GM04504 (cell line): ENCODE data around the gene VEGFA.

Experiments used
- DNase-seq: peaks from one replicate; pipeline ENCODE4 v3.0.0-alpha.2; 2012; ENCODE audit warnings: low read depth

VEGFA gene

DNA sequence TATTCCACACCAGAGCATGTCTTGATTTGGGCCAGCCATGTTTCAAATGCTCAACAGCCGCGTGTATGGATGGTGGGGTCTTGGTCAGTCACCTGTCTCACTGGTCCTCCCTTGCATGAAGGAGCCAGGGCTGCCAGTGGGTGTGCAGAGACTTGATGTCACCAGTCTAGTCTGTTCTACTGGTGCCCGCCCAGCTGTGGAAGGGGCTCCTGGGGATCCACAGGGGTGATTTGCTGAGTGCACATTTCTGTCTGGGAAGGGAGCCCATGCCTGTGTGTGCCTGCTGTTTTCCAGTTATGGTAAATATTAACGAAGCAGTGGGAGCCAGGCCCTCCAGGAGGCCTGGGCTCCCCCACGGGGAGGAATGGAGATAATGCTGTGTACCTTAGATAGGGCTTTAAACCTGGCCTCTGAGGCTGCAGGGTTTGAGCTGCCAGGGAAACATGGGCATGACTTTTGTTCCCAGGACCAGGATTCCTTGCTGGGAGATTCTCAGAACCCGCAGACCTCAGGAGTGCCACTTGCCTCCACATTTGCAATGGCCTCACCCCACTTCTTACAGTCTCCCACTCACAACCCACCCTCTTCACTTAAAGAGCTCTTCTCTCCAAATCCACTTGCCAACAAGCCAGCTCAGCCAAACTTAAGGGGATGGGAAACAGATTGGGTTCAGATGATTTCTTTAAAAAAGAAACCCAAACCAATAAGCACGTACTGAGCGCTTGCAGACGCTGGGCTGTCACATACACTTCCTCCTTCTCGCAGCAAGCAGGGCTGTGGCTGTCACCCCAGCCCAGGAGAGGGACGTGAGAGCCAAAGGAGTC lies 54.1 kb downstream of the VEGFA start:
- DNase-seq: no peak

DNA sequence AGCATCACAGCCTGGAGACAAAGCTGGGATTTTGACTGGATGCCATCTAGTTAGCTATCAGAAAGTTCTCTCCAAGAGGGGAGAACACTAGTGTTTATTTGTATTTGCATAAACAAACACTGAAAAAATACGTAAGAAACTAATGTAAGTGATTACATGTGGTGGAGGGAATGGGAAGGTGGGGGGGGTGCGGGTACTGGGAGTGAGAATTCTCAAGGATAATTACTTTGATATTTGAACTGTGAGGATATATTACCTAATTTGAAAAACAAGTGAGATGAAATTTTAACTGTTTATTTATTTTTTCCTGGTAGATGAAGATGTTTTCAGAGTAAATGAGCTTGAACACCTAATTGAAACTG lies 54.7 kb downstream of the VEGFA start:
- DNase-seq: no peak

DNA sequence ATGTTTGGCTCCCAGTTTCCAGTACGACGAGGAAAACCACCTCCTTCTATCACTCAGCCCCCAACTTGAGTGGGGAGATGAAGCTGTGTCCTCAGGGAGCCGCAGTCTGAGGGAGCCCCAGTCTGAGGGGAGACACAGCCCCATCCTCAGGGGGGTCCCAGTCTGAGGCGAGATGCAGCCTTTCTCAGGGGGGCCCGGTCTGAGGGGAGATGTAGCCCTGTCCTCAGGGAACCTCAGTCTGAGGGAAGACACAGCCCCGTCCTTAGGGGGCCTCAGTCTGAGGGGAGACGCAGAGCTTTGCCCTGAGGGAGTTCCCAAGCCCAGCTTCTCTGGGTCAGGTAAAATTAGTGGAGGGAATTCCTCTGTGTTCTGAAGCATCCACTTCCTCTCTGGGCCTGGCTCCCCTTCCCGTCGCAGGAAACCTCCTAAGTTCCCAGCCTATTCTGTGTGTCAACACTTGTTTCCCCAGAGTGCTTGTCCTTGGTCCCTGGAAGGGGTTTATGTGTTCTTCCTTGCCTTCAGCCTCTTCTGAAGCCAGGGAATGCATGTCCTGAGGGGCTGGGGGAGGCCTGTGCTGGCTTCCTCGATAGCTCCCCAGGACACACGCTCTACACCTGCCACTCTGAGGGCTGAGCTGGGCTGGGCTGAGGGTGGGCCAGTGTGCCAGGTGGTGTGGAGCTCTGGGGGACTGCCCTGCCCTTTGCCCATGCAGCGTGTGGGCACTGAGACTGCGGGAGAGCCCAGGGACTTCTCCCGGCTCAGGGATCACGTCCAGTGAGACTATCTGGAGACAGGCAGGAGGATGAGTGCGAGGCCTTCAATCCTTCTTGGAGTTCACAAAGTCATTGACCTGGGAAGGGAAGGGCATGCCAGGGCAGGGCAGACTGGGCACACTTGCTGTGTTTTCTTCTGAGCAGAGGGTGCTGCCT lies 55.4 kb downstream of the VEGFA start:
- DNase-seq: no peak

DNA sequence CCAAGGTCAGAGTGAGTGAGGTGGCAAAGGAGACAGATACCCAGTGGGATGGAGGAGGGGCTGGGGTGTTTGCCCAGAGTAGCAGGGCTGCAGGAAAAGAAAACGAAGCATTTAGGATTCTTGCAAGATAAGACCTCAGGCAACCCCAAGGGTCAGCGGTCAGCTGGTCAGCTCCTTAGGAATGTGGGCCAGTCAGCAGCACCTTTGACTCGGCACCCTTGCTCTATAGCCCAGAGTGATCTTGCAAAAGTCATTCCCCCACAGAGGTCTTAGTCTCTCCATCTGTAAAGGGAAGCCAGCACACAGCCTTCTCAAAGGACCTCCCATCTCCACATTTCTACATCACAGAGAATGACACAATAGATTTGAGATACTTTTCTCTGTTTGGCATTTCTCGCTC lies 56.7 kb downstream of the VEGFA start:
- DNase-seq: no peak

DNA sequence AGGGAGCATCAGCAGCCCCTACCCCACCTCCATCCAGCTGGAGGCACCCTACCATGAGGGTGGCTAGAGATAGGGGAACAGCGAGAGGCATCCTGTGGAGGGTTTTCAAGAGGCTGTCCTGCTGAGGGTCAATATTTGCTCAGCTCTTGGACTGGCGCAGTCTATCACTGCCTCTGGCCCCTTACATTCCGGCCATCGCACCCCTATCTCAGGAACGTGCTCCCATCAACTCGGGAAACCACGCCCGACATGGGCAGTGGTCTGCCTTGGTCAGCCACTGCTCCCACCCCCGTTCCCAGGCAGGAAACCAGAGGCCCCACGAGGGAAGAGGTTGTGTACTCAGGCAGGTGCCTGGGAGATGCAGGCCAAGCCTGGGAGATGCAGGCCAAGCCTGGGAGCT lies 57.9 kb downstream of the VEGFA start:
- no peak for DNase-seq

DNA sequence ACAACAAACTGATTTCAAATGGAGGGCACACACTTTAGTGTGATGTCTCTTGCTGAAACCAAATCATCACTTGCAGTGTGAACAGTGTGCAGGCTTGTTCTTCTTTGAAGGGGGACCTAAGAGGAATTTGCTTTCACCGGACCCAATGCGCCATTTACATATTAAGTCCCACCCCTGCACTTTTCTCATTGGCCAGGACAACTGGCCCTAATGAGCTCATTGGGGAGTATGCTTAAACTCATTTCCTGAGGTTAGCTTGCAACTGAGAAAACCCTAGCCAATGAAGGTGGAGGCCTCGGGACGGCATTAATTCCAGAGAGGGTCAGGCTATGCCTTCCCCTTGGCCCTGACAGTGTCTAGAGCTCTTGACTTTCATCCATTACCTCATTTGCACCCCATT lies 58.7 kb downstream of the VEGFA start:
- DNase-seq: no peak

DNA sequence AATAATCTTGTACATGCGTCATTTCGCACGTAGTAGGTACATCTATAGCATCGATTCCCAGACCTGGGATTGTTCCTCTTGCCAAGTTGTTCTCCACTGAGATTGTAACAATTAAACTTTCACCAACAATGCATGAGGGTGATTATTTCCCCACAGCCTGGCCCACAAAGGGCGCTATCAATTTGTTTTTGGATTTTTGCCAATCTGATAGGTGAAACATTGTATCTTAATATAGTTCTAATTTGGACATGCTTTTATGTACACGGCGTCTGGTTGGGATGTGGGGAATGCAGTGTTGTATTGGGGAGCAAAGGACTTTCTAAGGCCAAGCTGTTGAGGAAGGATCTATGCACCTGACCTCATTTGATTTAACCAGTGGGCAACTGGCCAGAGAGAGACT lies 59.5 kb downstream of the VEGFA start:
- no peak for DNase-seq

DNA sequence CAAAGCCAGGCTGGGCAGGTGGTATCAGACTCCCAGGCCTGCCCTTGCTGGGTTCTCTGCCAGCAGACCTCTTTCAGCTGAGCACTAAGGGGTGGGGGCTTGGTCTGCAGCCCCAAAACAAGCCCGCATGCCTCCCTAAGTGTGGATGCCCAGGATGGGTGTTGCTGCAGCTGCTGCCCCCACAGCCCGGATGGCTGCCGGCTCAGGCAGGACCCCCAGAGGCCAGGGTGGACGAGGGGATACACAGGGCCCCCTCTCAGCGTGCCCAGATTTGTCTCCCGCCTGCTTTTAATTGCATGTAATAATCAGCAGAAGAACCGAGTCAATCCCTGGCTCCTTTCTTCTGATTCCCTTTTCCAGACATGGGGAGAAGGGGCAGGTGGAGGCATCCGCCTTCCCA lies 60.8 kb downstream of the VEGFA start:
- DNase-seq: no peak

DNA sequence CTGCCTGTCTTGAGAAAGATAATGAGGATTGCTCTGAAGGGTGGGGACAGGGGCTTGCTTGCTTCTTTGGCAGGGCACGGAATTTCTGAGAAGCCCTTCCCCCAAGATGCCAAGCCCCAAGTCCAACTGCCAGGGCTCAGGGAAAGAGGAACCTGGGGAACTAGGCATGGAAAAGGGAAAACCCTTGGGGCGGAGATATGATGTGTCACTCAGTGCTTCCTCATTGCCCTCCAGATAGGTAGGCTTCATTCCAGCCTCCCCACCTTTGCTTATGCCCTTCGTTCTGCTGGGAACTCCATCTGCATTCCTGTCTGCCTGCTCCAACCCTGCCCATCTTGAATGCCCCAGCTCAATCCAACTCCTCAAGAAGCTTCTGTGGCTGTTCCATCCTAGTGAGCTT lies 61.2 kb downstream of the VEGFA start:
- DNase-seq: no peak

DNA sequence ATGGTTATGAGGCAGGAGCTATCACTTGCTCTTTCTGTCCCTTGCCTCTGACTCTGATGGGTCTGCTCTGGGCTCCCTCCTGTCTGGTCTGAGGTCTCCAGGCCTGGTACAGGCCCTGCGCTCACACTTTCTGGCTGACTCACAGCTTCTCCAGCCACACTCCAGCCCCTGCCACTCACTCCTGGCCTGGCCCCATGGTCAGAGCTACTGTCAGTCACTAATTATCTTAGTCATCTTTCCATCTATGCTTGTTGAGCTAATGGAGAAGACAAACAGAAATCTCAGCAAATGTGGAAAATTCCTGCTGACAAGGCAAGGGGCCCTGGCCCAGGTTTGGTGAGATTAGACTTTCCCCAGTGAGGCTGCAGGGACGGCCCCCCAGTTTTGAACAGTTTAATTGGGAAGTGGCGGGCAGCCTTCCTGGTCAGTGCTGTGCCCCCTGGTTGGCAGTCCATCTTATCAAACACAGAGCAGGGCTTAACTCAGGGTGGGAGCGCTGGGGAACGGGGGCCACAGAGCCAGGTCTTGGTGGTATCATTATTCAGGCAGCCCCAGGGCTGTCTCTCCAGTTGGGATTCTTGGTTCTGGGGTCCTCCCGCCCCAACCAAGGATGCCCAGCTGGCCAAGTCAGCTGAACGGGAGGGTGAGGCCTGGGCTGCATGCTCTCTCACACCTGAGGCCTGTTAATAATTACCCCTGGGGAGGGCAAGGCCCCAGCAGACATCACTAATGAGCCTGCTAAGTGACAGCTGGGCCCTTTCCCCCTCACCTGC lies 63.4 kb downstream of the VEGFA start:
- DNase-seq: no peak

DNA sequence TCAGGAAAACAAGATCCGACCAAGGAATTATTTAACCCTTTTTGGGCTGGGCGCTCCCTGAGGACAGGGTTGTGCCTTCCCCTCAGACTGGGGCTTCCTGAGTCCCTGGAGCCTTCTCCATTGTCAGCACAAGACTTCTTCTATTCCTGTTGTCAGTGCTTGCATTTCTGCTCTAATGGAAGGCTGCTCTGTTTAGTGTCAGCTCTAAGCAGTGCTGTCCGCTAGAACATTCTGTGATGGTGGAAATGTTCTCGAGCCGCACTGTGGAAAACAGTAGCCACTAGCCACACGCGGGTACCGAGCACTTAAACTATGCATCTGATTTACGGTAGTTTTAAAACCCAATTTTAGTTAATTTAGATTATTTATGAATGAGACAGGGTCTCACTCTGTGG lies 64.0 kb downstream of the VEGFA start:
- no peak for DNase-seq

DNA sequence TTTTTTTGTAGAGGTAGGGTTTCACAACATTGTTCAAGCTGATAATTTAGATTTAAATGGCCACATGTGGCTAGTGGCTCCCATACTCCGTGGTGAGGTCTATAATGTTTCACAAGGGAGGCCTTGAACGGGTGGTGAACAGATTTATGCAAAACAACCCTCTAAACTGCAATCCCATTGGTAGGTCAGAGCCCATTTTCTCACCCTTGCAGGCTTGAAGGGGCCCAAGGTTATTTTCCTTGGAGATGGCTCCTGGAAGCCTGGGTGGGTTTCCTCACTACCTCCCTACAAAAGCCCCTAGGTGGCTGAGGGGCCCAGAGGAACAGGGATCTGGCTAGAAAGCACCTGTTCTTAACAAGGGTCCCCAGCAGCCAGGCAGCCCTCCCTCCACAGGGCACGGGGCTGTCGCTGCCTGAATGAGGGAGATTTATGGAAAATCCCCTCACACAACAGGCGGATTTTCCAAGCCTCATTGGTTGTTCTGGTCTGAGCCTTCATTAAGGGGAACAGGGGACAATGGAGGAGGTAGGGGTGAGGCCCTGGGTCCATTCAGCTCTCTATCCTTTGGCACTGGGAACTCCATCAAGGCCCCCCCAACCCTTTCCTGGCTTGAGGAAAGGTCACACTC lies 64.6 kb downstream of the VEGFA start:
- no peak for DNase-seq

DNA sequence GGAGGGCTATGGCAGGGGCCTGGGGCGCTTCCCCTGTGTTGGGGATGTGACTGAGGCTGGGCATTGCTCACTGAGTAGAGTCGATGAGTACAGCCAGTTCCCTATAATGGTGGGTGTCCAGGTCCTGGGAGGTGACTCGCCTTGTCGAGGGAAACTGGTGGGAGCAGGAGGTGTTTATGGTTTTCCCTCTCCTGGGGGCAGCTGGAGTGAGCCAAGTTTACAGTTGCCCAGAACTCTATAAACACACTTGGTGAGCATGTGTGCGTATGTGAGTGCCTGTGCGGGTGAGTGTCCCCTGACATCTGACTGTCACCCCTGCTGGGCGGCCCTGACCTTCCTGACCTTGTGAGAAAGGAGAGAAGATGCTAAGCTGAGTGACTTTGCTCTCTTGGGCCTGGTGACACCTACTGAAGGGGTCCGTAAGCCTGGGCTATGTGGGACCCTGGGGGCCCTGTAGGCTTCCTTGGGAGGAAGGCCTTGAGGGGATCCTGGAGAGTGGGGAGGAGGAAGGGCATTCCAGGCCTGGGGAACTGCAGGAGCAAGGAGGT lies 65.9 kb downstream of the VEGFA start:
- no peak for DNase-seq
